GM18517 (cell line): Measurements from ENCODE around the gene PIPOX.

ENCODE experiments used
- ATAC-seq: cut with Tn5 transposase; IDR thresholded peaks from one replicate; pipeline ENCODE4 v1.9.1; 2021; ENCODE audit warnings: mild to moderate bottlenecking, moderate library complexity; ENCODE audit not compliant: unreplicated experiment

The PIPOX gene

DNA sequence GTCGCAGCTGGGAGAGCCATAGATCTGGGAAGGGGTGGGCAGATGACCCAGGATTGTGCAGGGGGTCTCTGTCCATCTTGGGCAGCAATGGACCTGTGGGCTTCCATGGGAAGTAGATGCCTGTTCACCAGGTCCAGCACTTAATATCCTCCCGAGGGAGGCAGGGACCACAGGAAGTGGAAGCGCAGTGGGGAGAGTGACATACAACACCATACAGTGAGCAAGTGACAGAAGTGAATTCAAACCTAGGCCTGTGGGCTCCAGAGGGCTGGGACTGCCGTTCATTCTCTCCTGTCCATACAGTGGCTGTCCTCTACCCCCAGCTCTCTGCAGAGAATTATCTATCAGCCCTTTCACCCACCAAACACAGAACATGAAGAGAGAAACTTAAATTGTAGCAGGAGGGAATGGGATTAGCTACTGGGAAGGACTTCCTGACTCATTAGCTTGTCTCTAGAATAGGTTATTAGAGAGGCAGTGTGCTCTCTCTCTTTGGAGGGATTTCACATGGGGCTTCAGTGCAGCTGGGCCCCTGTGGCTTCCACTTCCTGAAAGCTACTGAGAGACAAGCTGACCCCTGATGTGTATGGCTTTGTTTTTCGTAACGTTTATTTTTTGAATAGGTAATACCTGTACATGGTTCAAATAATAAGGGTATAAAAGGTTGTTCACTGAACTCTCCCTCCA lies 24.0 kb upstream of the PIPOX start:
- ATAC-seq = no peak

DNA sequence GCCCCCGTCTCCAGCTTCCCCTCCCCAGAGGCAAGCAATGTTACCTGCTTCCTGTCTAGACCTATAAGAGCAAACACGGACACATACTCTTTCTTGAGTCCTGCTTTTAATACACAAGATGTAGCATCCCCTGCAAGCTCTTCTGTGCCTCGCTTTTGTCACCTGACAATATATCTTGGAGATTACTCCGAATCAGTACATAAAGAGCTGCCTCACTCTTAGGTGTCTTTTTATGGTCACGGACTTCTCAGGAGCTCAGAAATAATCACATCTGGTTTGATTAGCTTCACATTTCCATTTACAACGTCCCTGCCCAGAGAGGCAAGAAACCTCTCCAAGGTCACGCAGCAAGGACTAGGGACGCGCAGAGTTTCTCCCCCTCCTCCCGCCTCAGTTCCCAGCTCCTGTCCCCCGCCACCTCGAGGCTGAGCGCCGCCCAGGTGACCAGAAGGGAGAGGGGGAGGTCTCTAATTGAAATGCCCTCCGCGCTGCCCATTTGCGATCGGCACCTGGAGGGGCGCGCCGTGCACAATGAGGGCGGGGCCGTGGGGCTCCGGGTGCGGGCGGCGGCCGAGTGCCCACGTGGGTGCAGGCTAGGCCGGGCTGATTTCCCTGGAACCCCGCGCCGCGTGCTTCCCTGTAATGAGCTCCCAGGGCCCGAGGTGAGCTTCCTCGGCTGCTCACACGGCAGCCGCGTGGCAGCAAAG lies 23.3 kb upstream of the PIPOX start:
- no peak for ATAC-seq

DNA sequence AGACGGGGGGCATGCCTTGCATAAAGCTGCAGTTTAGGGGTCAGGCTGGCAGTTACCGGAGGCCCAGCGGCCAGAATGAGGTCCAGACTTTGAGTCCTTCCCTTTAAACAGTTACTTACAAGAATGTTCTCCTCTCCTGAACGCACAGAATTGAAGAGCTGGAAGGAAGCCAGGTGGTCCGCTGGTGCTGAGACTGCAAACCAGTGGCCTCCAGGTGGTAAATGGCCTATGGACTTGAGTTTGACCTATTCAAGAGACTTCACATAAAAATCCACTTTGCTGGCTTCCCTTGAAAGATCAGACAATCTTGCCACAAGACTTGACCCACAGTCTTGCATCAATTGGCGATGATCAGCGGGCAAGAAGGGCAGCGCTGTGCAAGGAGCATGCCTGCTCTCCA lies 22.4 kb upstream of the PIPOX start:
- no peak for ATAC-seq

DNA sequence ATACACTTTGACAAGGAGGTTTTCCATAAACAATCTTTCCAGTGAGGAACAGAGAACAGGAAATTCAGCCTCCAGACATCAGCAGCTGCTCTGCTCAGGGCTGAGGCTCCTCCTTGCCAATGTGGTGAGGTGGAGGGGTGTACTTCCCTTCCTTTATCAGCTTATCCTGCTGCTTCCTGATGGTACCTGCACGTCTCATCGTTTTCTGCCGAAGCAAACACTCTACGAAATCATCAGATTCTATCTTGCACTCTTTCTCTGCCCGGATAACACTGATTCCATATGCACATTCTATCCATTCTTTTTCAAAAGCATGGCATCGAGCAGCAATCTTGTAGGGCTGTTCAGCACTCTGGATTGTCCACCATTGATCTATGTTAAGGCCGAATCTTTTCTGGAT lies 21.7 kb upstream of the PIPOX start:
- no peak for ATAC-seq

DNA sequence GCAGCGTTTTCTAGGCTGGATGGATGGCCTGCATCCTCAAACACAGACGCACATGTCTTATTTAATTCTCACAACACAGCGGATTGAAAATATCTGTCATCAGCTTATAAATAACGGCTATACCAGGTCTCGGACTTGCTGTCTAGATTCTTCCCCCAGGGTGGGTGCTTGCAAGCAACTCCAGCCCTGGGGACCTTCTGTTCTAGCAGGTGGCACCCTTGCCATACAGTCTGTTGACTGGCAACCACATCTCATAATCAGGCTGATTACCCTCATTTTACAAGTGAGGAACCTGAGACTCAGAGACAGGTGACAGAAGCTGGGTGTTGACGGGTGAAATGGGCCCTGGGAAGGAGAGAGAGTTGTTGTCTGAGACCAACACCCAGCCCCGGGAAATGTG lies 20.9 kb upstream of the PIPOX start:
- ATAC-seq = no peak

DNA sequence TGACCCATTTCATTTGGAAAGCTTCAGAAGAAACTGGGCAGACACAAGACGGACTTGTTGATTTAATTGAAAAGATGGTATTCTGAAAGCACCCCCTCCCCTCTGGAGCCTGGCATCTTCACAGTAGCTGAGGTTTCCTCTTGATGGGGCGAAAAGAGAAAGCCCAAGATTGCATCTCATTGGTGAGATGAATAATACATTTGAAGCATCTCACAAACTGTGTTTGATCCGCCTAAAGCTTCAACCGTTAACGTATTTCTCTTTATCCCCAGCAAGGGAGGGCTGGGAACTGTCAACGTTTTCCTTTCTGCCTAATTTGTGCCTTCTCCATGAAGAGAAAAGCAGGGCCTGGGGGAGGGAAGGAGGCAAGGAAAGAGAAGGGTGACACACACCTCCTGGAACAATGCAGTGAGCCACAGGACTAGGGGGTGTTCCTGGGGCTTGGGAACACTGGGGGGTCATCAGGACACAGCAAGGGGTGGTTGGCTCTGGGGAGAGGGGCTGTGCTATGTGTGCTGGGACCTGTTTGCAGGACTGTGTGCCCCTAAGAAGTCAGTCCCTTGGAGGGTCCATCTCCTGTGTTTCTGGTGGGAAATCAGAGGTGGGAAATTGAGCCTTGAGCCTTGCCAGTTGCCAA lies 18.5 kb upstream of the PIPOX start:
- no peak for ATAC-seq

DNA sequence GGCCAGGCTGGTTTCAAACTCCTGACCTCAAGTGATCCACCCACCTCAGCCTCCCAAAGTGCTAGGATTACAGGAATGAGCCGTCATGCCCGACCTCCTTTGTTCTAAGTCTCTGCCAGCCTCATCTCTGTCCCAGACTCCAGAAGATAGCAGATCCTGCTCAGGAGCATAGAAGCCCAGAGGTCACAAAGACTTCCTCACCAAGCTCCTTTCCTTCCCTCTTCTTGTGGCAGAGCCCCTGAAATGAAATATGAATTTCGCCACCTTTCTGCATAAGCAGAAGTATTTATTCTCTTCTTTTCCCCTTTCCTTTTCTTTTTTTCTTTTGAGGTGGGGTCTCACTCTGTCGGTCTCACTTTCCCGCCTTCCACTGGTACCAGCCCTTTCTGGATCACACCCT lies 11.5 kb upstream of the PIPOX start:
- ATAC-seq = no peak

DNA sequence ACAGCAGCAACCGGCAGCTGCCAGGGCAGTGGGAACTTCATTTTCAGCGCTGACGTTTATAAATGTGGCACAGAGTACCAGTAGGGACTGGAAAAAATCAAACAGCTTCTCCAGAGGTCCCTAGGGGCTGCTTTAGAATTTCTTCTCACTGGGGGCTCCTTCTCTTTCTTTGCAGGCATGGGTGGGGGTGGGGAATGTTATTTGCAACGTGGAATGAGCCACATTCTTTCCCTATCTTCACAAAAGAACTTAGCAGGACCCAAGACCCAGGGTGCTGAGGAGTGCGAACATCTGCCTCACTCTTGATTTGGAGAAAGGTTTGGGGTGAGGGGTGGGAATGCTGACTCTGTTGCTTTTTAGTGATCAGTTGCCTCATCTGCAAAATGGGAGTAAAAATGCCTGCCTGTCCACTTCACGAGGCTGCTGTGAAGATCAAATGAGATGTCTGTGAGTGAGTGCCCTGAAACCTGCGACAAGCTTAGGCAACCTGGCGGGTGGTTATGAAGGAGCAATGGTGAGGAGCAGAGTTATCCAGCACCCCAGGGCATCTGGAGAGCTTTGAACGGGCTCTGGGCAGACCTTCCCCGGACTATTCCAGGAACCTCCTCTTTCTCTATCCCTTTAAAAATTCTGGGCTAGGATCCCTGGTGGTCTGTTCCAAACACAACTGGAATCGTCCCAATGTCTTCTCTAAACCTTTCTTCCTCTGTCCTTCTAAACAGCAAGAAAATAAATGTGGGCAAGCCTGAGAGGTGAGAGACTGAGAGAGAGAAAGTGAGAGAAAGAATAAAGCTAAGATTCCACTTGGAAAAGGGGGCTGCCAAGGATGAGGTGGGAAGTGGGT lies 10.7 kb upstream of the PIPOX start:
- ATAC-seq = no peak

DNA sequence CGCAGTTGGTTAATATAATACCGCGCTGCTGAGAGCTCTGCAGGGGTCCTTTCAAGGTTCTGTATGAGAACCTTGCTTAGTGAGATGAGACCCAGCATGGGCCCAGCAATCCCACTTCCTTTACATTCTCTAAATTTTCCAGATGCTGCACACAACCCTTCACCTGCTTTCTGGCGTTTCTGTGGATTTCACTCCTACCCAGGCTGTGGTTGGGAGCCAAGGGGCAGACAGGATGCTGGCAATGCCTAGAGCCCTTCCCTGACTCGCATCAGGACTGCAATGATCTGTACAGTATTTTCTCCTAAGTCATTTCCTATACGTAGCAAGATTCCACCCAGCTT lies 10.1 kb upstream of the PIPOX start:
- no peak for ATAC-seq

DNA sequence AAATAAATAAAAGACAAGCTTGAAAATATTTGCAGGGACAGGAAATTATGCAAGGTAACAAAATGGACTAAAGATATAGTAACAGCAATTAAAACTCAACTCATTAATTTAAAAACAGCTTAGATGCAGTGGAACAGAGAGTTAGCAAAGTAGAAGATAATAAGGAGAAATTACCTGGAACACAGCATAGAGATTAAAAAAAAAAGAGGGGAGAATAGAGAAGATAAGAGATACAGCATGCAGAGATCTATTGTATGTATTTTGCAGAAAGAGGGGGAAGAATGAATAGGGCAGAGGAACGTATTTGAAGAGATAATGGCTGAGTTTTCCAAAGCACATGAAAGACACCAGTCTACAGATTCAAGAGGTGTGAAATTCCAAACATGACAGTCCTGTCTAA lies 8.4 kb upstream of the PIPOX start:
- ATAC-seq = no peak

DNA sequence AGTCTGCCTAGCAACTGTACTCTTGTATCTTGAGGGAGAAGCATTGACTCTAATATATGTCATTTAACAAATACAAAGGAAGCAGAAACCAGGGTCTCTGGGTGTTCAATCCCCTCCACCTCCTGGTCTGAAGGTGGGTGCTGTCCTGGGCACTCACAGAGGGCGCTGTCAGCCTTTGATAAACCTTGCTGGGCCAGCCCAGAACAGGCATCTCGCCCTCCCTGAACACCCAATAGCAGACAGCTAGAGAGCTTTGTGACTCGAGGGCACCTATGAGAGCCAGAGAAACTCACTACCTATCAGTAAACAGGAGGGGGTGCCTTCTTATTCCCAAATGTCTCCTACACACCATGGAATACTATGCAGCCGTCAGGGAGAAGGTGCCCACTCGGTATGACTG lies 6.4 kb upstream of the PIPOX start:
- ATAC-seq = no peak

DNA sequence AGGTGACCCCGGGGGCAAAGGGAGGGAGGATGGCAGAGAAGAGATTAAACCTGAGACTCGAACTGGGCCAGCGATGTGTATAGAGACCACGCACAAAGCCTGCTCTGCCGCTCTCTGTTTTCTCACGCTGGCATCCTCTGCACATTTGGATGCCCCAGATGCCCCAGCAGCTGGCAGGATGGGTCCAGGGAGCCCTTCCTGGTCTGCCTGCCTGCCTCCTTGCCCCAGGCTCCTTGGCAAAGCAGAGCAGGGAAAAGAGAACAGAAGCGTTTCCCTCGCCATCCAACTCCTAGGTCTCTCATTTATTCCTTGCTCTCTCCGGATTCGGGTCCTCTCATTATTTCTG lies 5.2 kb upstream of the PIPOX start:
- no peak for ATAC-seq

DNA sequence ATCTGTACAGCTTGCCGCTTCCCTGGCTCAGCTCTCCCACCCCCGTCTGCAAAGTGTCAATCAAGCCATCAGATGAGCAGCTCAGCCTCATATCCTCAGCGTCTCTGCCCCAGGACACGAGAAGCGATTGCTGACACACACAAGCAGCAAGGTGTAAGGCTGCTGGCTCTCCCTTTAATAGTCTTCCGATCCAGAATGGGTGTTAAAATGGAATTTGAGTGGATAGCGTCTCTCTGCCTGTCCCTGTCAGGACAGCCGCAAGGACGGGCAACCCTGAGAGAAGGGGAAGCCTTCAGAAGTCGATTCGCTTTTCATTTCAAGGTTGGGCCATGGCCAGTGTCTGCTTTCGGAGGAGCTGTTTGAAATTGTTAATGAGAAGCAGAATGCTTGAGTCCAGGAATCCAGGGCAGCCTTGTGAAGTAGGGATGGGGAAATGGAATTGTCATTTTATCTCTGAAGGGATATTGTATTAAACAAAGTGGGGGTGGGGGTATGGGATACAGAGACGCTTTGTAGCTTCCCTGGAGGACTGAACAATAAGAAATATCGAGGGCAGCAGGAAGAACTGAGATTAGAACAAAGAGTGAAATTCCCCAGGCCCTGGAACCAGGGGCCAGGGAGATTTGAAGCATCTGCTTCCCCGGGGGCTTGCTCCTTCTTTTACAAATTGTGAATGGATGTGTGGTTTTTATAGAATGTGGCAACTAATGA lies 4.7 kb upstream of the PIPOX start:
- no peak for ATAC-seq

DNA sequence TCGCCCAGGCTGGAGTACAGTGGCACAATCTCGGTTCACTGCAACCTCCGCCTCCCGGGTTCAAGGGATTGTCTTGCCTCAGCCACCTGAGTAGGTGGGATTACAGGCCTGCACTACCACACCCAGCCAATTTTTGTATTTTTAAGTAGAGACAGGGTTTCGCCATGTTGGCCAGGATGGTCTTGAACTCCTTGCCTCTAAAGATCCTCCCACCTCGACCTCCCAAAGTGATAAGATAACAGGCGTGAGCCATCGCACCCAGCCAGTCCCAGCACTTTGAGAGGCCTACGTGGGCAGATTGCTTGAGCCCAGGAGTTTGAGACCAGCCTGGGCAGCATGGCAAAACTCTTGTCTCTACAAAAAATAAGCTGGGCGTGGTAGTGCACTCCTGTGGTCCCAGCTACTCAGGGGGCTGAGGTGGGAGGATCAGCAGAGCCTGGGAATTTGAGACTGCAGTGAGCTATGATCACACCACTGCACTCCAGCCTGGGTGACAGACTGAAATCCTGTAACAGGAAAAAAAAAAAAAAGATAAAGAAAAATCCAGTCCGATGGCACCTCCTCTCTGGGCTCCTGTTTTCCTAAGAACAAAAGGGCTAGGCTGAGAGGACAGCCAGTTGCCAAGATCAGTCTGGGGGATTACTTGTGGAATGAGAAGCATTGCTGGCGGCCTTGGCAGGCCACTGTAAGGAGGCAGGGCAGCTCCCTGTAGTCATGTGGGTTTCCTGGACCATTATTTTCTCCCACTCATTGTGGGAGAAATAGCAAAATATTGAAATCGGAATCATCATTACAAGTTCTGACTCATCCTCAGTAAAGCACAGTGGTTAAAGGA lies 3.0 kb upstream of the PIPOX start:
- no peak for ATAC-seq

DNA sequence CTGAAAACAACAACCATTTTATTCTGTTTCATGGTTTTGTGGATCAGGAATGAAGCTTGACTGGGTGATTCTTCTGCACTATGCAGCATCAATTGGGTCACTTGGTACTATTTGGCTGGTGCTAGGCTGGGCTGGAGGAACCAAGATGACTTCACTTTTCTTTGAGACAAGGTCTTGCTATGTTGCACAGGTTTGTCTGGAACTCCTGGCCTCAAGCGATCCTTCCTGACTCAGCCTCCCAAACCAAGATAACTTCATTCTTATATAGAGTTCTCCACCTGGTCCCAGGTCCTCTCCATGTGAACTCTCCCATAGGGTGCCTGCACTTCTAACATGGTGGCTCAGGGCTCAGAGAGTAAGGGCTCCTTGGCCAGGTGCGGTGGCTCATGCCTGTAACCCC lies 1.9 kb upstream of the PIPOX start:
- ATAC-seq = no peak

DNA sequence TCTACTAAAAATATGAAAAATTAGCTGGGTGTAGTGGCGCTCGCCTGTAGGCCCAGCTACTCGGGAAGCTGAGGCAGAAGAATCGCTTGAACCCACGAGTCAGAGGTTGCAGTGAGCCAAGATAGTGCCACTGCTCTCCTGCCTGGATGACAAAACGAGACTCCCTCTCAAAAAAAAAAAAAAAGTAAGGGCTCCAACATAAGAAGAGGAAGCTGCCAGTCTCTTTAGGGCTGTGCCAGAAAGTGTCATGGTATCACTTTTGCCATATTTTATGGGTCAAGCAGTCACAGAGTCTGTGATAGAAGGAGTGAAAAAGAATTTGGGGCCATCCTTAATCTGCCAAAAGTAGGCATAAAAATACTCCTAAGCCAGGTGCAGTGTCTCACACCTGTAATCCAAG lies 1.4 kb upstream of the PIPOX start:
- ATAC-seq = no peak

DNA sequence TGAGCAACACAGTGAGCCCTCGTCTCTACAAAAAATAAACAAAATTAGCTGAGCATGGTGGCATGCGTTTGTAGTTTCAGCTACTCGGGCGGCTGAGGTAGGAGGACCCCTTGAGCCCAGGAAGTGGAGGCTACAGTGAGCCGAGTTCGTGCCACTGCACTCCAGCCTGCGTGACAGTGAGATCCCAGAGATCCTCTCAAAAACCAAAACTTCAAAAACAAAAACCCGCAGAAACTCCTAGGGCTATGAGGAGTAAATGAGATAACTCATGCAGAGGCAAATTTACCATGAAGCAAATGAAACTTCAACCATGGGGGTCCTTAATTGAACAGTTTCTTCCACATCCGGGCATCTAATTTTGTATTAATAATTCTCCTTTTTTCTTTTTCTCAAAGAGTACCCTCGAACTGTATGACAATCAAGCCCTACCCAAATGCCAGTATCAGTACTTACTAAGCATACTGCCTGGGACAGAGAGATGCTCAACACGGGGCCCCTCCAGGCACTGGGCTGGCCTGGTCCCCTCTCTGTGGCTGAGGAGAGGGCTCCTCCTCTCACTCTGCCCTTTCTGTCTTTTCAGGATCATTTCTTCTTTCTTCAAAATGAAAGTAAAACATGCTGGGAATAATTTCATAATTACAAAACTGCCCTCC lies 789 bp upstream of the PIPOX start:
- ATAC-seq = no peak

DNA sequence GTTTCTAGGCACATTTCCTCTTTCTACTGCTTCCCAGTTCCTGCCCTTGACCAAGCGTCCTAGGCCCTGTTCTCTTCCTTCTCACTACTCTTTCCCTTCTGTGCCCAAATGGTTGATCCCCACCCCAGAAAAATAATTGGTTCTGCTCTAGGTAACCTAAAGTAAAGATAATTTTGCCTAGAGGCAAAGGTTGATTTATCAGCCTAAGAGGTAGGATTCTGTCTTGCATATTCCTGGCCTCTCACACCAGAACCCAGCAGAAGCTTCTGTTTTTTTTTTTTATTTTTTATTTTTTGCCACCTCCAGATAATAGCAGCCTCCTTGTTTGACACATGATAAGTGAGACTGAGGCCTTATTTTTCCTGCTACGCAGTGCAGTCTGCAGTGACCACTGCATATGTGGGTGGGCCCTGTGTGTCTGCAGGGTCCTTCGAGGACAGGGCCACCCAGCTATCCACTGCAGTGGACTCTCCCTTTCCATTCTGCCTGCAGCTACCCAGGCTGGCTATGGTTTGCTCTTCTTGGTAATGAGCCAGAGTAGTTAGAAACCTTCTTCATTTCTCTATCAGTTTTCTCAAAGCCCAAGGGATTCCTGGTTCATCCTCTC lies 701 bp downstream of the PIPOX start:
- ATAC-seq = no peak

DNA sequence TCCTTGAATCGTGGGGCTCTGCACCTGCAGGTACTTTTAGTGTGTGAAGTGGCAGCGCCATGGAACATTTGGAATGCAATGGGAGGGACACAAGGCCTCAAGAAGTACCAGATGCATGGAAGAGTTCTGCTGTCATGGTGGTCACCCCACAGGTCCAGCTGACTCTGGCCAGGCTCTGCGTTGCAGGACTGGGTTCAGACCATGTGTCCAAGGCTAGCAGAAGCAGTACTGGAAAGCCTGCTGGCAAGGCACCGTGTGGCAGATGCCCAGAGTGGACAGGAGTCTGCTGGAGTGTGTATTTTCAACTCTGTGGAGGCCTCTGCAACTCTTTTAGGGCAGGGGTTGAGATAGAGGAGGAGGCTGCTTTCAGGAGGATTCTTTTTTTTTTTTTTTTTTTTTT lies 2.1 kb downstream of the PIPOX start:
- no peak for ATAC-seq
